Activated T-cell treated with anti-CD3 and anti-CD28 coated beads, Interleukin-2, amount 50 U/mL, for 24 hours (primary cell): ENCODE data around the gene UNC13B.

ENCODE experiments used
- DNase-seq: peaks from one replicate; pipeline ENCODE4 v3.0.0-alpha.2; 2020
- H3K27ac Mint-ChIP-seq: 2 replicates; pipeline ENCODE4 v1.8.0; 2020; ENCODE audit warnings: mild to moderate bottlenecking, mixed read lengths
- H3K27me3 Mint-ChIP-seq: 2 replicates; pipeline ENCODE4 v1.8.0; 2020; ENCODE audit warnings: mixed read lengths
- H3K36me3 Mint-ChIP-seq: 2 replicates; pipeline ENCODE4 v1.8.0; 2020; ENCODE audit warnings: low read depth, mixed read lengths
- H3K4me1 Mint-ChIP-seq: 2 replicates; pipeline ENCODE4 v1.8.0; 2020; ENCODE audit warnings: low read depth, mixed read lengths
- H3K4me3 Mint-ChIP-seq: 2 replicates; pipeline ENCODE4 v1.8.0; 2020; ENCODE audit warnings: mild to moderate bottlenecking, moderate library complexity, mixed read lengths
- H3K9me3 Mint-ChIP-seq: 2 replicates; pipeline ENCODE4 v1.8.0; 2020; ENCODE audit warnings: mixed read lengths

UNC13B gene

DNA sequence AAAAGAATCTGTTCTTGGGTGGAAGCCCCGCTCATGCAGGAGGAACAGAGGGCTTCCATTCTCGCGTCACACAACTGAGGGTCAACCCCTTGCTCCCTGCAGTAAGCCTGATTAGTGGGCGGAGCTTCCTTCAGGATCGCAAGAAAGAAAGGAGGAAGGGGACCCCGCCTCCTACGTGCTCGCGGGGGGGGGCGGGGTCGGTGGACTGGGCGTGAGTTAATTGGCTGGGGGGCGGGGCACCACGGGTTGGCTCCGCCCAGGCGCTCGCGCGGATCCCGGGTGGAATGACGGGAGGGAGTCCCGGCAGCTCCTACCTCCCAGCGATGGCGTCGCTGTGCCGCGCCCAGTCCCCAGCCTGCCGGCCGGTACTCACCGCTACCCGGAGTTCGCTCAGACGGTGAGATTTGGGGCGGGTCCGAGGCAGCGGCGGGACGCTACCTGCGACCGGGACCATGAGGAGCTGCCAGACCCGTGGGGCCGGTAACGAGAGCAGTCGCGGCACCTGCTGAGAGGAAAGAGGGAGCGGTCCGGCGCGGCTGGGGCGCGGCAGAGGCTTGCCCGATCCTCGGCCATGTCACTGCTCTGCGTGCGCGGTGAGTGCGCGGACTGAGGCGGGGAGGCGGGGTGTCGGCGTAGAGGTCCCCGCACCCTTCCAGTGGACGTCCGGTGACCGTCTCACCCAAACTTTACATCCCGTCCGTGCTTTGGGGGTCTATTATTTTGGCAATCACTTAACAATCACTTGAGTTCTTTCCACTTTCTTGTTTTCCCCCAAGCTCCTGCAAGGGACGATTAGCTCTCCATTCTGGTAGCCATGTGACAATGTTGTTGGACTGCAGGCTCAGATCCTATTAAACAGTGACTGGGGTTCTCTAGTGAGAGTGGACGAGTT lies at the start of gene UNC13B:
Gene UNC13B, plus strand, starts transcription at position 297 of the 892 bp plus-strand sequence. Its CDS starts 275 bp downstream, at position 572.
- H3K27me3 Mint-ChIP-seq = peaks cover 13% of the 10 kb centered on the region
- H3K36me3 Mint-ChIP-seq = no peaks in the 10 kb centered on the region
- H3K4me1 Mint-ChIP-seq = peaks cover 22% of the 10 kb centered on the region
- H3K27ac Mint-ChIP-seq = peak within 1 kb of the TSS; percentile 26
- peak; percentile 84 for DNase-seq
- H3K4me3 Mint-ChIP-seq = peak within 1 kb of the TSS; percentile 85
- no peaks in the 10 kb centered on the region for H3K9me3 Mint-ChIP-seq

DNA sequence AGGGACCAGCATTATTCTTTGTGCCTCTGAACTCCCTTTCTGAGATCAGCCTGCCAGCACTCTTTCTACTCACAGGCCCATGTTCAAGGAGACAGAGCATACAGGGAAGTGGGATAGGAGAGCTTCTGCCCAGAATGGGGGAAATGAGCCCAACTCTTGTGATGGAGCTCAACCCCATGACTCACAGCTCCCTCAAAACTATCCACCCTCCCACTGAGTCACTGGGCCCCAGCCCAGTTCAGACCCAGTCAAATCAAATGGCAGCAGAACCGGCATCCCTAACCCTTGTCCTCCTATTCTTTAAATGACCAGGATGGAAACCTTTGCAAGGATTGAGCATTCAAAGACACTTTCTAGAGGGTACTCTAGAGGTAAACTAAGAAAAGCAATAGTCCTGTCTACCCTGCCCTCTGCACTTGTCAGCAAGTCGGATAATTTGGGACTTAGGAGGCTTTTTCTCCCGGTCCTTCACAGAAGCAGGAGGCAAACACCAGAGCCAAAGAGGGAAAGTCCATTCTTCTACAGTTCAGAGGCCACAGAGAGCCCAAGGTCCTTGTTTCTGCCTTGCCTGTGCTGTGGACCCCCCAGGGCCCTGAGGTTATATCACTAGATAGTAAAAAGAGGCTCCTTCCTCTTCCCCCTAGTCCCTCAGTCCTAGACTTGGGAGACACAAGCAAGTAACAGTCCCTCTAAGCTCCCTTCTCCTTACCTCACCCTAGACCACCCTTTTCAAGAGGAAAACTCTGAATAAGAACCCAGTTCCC lies 49.4 kb upstream of the UNC13B start:
- no peaks in the 10 kb centered on the region for H3K9me3 Mint-ChIP-seq
- H3K36me3 Mint-ChIP-seq = no peaks in the 10 kb centered on the region
- peak overlapping the region; percentile 73 for H3K4me3 Mint-ChIP-seq
- H3K27ac Mint-ChIP-seq = peak overlapping the region; percentile 91
- no peaks in the 10 kb centered on the region for H3K27me3 Mint-ChIP-seq
- peaks cover 64% of the 10 kb centered on the region for H3K4me1 Mint-ChIP-seq
- DNase-seq = no peak

DNA sequence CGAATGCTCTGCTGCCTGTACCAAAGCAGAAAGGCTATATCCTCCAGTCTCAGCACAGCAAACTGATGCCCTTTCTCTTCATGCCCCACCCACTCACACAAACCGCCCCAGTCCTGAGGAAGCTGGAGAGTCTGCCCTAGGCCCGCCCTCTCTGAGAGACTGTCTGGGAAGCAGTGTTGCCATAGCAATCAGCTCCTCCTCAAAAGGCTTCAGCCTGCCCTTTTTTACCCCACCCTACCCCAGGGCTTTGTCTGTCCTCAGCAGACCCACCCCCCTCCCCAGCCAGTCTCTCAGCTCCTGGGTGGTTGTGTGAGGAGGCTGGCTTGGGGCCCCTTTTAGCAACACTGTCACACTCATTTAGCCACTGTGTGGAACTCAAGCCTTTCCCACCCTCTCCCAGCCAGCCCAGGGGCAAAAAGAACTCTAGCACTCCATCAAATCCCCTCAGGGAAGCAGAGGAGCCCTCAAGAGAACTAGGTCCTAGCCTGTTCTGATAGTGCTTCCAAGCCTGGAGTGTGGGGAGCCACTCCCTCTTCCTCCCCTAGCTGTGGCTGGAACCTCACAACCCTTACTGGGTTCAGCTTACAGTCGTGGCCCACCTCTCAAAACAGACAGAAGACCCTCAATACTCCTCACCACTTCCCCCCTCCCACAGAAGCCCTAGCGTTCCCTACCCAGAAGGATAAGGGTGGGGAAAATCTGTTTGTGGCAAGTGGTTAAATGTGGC lies 47.5 kb upstream of the UNC13B start:
- H3K36me3 Mint-ChIP-seq = no peaks in the 10 kb centered on the region
- peak overlapping the region; percentile 94 for H3K27ac Mint-ChIP-seq
- no peaks in the 10 kb centered on the region for H3K9me3 Mint-ChIP-seq
- H3K27me3 Mint-ChIP-seq = no peaks in the 10 kb centered on the region
- peak; percentile 69 for DNase-seq
- H3K4me1 Mint-ChIP-seq = peaks cover 64% of the 10 kb centered on the region
- peak overlapping the region; percentile 82 for H3K4me3 Mint-ChIP-seq

DNA sequence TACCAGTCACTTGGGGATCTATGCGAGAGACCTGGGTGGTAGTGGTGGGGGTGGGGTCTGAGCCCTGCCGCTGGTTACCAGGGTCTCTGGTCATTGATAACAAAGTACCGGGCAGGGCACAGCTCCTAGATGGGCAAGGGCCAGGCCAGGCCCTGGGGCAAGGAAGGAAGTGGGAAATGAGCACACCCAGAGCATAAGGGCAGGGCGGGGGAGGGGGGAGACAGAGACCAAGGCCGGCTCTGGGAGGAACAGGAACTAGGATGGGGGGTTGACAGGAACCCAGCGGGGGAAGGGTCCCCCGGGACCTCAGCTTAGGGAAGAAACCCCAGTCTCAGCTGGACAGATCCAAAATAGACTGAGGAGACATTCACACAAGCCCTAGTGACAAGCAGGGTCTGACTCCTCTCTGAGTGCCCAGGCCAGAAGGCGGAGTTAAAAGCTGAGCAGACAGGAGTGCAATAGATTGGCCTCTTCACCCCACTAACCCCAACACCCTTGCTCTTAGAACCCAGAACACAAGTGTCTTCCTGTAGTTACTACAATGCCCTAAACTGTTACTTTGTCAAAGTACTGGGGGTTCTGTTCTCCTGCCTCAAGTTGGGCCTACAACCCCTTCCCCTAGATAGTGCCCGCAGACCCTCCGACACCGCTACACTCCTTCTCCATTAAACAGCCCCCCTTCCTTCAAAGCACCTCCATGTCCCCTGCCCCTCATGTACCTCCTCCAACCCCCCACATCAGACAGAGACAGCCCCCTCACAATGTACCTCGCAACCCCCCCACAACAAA lies 46.8 kb upstream of the UNC13B start:
- Mint-ChIP-seq H3K36me3 (no peaks in the 10 kb centered on the region), H3K9me3 (no peaks in the 10 kb centered on the region), H3K4me3 (peak overlapping the region; percentile 82), H3K4me1 (peaks cover 61% of the 10 kb centered on the region), H3K27ac (peak overlapping the region; percentile 94), H3K27me3 (no peaks in the 10 kb centered on the region)
- DNase-seq = peak; percentile 44

DNA sequence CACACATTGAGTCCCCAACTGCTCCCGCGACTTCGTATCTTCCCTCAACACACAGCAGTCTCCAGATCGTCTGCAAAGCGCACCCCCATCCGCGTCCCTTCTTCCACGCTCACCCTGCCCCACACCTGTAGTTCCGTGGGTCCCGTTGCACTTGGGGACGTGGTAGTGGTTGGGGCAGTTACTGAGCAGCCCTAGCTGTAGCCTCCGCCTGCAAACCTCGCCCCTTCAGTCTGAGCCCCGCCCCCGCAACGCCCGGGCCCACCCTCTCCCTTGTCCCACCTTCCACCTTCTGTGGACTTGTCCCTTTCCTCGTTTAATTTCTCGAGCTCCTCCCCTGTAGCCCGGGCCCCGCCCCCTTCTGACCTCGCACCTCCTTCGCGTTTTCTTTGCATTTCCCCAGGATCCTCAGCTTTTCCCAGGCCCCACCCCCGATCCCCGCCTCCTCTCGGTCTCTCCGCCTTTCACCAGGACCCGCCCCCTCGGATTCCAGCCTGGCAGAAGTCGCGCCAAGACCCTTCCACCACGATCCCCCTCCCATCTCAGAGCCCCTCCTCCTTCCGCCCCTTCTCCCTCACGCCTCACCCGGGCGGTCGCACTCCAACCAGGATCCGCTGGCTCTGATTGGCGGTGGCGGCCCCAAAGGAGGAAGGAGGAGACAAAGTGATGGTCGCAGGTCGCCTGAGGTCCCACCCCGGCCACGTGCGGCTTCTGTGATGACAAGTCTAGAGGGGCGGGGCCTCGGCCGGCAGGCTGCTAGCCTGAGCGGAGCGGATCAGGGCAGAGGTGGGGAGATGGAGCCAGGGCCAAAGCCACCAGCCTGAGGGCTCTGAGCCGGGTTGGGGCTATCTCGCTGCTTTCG lies 45.9 kb upstream of the UNC13B start, which contains the start of gene ATOSB:
Gene ATOSB, minus strand, starts transcription at position 183 of the 859 bp plus-strand sequence. CDS start 7,588 bp downstream, outside the sequence.
- no peaks in the 10 kb centered on the region for H3K9me3 Mint-ChIP-seq
- H3K4me3 Mint-ChIP-seq = peak within 1 kb of the TSS; percentile 82
- H3K4me1 Mint-ChIP-seq = peaks cover 53% of the 10 kb centered on the region
- H3K27ac Mint-ChIP-seq = peak within 1 kb of the TSS; percentile 94
- H3K36me3 Mint-ChIP-seq = no peaks in the 10 kb centered on the region
- peak; percentile 93 for DNase-seq
- no peaks in the 10 kb centered on the region for H3K27me3 Mint-ChIP-seq

DNA sequence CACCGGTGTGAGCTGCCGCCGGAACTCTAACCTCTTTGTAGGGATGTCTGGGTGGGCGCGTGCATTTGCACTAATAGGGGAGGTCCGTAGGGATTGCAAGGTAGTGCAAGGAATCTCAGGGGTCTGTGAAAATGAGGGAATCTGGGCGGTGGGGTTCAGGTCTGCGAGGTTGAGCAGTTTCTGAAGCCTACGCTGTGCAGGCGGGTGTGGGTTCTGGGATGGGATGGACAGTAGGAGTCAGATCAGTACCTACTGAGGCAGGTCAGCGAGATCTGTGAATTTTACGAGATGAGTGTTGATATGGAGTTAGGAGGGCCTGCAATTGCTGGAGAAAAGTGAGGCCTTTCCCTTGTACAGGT lies 45.3 kb upstream of the UNC13B start:
- H3K4me3 Mint-ChIP-seq = peak overlapping the region; percentile 82
- no peaks in the 10 kb centered on the region for H3K36me3 Mint-ChIP-seq
- no peaks in the 10 kb centered on the region for H3K27me3 Mint-ChIP-seq
- no peaks in the 10 kb centered on the region for H3K9me3 Mint-ChIP-seq
- H3K4me1 Mint-ChIP-seq = peaks cover 50% of the 10 kb centered on the region
- DNase-seq = no peak
- H3K27ac Mint-ChIP-seq = peak overlapping the region; percentile 94

DNA sequence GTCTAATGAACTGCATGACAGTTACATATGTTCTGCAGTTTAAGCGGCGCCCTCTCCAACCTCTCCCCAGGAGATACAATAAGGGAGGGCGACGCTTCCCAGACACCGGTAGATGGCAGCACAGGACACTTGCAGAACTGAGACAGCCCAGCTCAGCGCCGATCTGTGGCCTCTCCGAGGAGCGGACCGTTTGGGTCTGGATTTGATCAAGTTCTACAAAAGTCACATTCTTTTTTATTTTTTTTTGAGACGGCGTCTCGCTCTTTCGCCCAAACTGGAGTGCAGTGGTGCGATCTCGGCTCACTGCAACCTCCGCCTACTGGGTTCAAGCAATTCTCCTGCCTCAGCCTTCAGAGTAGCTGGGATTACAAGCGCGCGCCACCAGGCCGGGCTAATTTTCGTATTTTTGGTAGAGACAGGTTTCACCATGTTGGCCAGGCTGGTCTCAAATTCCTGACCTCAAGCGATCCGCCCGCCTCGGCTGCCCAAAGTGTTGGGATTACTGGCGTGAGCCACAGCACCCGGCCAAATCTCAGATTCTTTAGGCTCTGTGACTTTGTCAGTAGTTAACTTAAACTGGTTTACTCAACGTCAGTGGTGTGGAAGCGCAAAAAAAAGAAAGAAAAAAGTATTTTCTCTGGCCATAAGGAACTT lies 44.8 kb upstream of the UNC13B start:
- Mint-ChIP-seq H3K4me3 (peak overlapping the region; percentile 82), H3K4me1 (peaks cover 45% of the 10 kb centered on the region), H3K9me3 (no peaks in the 10 kb centered on the region), H3K27ac (peak overlapping the region; percentile 94), H3K36me3 (no peaks in the 10 kb centered on the region), H3K27me3 (no peaks in the 10 kb centered on the region)
- DNase-seq = peak; percentile 81

DNA sequence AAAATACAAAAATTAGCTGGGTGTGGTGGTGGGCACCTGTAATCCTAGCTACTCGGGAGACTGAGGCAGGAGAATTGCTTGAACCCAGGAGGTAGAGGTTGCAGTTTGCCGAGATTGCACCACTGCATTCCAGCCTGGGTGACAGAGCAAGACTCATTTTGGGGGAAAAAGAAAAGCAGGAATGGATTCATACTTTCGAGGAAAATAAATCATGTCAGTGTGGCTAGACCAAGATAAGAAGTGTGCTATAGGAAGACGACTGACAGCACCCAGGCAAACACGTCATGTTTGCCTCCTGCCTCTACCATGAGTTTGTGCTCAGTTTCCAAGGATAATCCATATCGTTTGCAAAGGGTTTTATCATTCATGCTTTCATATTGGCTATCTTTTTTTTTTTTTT lies 26.9 kb upstream of the UNC13B start:
- H3K9me3 Mint-ChIP-seq = peaks cover 4% of the 10 kb centered on the region
- H3K4me1 Mint-ChIP-seq = no peaks in the 10 kb centered on the region

DNA sequence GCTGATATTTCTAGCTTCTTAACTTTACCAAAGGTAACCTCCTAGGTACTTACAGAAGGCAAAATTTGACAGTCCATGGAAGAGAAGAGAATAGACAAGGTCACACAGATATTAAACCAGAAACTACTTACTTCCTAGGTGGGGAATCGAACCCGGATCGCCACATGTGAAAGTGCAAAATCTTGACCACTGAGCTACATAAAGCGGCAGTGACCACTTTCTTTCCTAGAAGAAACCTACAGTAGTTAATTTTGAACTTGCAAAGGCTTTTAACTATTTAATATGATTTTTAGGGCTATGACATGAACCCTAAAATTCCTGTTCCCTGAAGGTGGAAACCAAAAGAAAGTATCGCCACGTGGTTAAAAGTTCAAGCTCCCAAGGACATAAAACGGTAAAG lies 25.8 kb upstream of the UNC13B start:
- no peaks in the 10 kb centered on the region for H3K4me1 Mint-ChIP-seq
- DNase-seq = no peak
- H3K4me3 Mint-ChIP-seq = no peak overlapping the region
- H3K9me3 Mint-ChIP-seq = peaks cover 5% of the 10 kb centered on the region
- no peaks in the 10 kb centered on the region for H3K27me3 Mint-ChIP-seq
- H3K36me3 Mint-ChIP-seq = no peaks in the 10 kb centered on the region
- H3K27ac Mint-ChIP-seq = no peak overlapping the region

More for the DNA sequence above, 26.9 kb upstream of the UNC13B start:
- Mint-ChIP-seq H3K27me3 (no peaks in the 10 kb centered on the region), H3K36me3 (no peaks in the 10 kb centered on the region), H3K4me3 (no peak overlapping the region), H3K27ac (no peak overlapping the region)
- DNase-seq = no peak

DNA sequence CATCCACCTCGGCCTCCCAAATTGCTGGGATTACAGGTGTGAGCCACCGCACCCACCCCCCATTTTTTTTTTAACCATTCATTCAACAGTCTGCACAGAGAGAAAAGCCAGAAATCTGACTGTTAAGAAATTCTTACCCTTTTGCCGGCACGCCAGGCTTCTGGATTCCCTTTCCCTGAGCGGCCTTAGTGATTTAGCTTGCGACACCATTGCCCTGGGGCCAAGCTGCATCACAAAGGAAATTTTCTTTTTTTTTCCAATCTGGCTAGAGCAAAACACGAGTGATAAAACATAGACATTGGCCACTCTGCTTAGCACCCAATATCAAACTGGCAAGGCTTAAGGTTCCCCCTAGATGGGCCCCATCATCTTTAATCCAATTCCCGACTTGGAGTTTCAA lies 24.9 kb upstream of the UNC13B start:
- Mint-ChIP-seq H3K4me1 (no peaks in the 10 kb centered on the region), H3K27ac (no peak overlapping the region)

DNA sequence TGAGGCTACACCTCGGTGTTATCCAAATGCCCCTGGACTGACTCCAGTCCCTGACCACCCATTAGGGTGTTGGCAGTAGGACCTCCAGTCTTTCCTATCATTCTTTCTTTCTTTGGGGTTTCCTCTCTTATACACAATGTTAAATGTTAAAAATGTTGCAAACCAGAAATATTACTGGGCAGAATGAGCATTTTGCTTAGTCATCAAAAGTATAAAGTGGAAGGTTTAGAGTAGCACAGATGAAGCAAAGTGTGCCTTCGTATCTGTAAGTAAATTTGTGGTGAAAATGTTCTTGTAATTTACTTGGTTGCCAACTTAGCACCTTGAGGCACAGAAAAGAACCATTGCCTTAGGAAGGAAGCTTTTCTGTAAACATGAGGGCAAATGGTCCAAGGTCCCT lies 21.7 kb upstream of the UNC13B start:
- H3K4me3 Mint-ChIP-seq = no peak overlapping the region
- no peaks in the 10 kb centered on the region for H3K4me1 Mint-ChIP-seq
- H3K9me3 Mint-ChIP-seq = peaks cover 15% of the 10 kb centered on the region
- peaks cover 3% of the 10 kb centered on the region for H3K27me3 Mint-ChIP-seq
- DNase-seq = no peak
- H3K27ac Mint-ChIP-seq = no peak overlapping the region
- H3K36me3 Mint-ChIP-seq = peaks cover 5% of the 10 kb centered on the region

More for the DNA sequence above, 24.9 kb upstream of the UNC13B start:
- Mint-ChIP-seq H3K4me3 (no peak overlapping the region), H3K9me3 (peaks cover 6% of the 10 kb centered on the region), H3K27me3 (no peaks in the 10 kb centered on the region), H3K36me3 (no peaks in the 10 kb centered on the region)
- no peak for DNase-seq

DNA sequence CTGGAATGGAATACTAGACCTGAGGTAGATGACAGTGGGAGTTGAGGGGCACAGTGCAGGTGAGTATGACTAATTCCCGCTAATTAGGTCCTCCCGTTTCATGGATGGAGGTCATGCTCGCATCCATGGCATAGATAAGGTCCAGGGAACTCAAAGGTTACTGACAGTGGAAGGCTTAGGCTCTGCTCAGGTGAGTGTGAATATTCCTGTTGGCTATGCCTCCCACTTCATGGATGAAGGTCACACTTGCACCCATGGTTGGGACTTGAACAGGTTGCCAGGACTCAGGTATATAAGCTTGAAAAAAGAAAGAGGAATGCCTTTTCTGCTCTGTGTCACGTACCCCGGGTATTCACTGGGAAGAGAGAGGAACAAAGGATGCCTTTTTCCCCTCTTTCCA lies 19.8 kb upstream of the UNC13B start:
- Mint-ChIP-seq H3K4me3 (no peak overlapping the region), H3K9me3 (peaks cover 19% of the 10 kb centered on the region), H3K4me1 (no peaks in the 10 kb centered on the region), H3K27ac (no peak overlapping the region), H3K36me3 (peaks cover 5% of the 10 kb centered on the region), H3K27me3 (peaks cover 3% of the 10 kb centered on the region)
- DNase-seq = no peak
